ENCODE data around the gene GDNF.

GDNF gene

DNA sequence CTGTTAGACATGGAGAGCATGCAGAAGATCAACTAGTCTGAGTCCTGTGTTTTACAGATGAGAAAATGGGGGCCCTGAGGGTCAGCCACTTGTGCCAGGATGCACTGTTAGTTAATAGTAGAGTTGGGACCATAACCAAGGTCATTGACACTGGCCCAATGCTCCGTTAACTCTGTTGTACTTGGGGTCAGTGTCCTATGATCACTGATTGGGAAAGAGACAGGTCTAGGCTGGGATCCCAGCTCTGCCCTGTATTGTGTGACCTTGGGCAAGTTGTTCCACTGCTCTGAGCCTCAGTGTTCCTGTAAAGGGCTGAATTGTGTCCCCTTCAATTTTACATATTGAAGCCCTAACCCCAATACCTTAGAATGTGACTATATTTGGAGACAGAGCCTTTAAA lies 70.0 kb downstream of the GDNF start:
- no peak overlapping the region for H3K27ac ChIP-seq
- TF ChIP-seq, protein P1, sequence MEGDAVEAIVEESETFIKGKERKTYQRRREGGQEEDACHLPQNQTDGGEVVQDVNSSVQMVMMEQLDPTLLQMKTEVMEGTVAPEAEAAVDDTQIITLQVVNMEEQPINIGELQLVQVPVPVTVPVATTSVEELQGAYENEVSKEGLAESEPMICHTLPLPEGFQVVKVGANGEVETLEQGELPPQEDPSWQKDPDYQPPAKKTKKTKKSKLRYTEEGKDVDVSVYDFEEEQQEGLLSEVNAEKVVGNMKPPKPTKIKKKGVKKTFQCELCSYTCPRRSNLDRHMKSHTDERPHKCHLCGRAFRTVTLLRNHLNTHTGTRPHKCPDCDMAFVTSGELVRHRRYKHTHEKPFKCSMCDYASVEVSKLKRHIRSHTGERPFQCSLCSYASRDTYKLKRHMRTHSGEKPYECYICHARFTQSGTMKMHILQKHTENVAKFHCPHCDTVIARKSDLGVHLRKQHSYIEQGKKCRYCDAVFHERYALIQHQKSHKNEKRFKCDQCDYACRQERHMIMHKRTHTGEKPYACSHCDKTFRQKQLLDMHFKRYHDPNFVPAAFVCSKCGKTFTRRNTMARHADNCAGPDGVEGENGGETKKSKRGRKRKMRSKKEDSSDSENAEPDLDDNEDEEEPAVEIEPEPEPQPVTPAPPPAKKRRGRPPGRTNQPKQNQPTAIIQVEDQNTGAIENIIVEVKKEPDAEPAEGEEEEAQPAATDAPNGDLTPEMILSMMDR (conservative IDR thresholded peaks at IDR 0.05), result no peak

DNA sequence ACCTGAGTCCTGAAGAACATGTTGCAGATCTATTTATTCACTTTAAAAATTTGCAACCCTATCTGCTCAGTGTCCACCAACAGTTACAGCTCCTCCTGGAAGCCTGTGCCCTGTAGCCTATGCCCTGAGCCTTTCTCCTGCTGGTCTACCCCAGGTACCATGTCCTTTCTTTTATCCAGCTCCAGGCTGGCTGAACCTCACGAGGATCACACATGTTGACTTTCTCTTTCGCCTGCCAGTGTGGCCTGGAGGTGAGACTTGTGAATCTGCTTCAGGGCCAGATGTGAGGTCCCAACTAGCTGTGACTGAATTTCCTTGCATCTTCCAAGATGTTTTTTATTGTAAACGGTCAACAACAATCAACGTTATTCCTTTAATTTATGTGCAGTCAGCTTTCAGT lies 70.7 kb downstream of the GDNF start:
- TF ChIP-seq, protein P1 (conservative IDR thresholded peaks at IDR 0.05), result no peak

DNA sequence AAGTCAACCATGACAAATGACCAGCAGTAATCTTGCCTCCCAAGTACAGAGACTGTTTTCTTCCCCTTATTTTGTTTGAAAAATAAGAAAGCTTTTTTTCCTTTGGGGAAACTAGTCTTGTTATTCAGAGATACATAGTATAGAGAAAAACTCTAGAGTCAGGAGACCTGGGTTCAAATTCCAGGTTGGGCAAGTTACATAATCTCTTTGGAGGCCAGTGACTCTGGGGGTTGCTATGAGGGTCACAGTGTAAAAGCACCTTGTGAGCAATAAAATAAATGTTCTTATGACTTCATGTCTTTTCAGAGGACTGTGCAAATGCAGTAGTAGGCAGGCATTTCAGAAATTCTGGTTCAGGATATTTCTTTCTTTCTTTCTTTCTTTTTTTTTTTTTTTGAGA lies 71.5 kb downstream of the GDNF start:
- no peak overlapping the region for H3K27ac ChIP-seq
- TF ChIP-seq, protein P1 (conservative IDR thresholded peaks at IDR 0.05), result no peak

More for the DNA sequence above, 70.7 kb downstream of the GDNF start:
- H3K27ac ChIP-seq, result no peak overlapping the region

DNA sequence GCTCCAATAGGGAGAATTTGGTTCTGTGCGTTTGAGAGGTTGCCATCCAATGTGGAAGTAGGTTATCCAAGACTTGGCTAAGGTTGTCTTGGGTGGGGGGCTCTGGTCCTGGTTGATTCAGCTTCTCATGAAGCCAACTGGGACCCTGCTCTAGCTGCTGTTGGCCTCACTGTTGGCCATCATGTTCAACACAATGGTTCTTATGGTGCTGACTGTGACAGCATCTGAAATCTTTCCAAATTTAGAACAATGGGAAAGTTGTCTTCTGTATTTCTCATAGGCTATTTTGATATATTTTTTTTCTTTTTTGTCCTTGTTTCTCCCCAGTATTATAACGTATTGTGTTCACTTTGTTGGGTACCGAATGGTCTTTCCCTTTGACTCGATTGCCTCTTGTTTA lies 71.9 kb downstream of the GDNF start:
- H3K27ac ChIP-seq, result no peak overlapping the region
- TF ChIP-seq, protein P1 (conservative IDR thresholded peaks at IDR 0.05), result no peak

DNA sequence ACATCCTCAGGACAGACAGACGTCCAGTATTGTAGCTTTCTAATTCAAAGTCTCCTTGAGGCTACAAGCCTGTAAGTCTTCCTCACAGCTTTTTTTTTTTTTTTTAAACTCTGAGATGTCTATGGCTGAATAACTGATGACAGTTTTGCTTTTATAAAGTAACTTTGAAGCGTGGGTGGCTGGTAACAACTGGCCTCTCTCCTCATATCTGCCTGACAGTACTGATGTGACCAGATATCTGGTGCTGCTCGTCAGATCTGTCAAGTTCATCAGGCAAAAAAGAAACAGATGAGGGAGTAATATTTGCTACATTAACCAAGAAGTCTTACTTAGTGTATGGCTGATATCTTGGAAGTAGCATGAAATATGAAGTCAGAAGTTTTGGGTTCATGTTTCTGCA lies 72.6 kb downstream of the GDNF start:
- H3K27ac ChIP-seq, result no peak overlapping the region
- TF ChIP-seq, protein P1 (conservative IDR thresholded peaks at IDR 0.05), result no peak
